ENCODE data around the gene NR5A1.

Gene NR5A1

GRCh38 chr9:124506931-124507879 is at the start of gene NR5A1:
TSS of gene NR5A1 (minus strand) at chr9:124507399. CDS start at chr9:124503395, 4,004 bp downstream.
- no peak for DNase-seq

- DNase-seq, result no peak
Observed at GRCh38 chr9:124555043-124555442, 47.8 kb upstream of the NR5A1 start.

- DNase-seq, result no peak
Observed at GRCh38 chr9:124553738-124554137, 46.5 kb upstream of the NR5A1 start.

- no peak for DNase-seq
Observed at GRCh38 chr9:124552273-124552605, 45.0 kb upstream of the NR5A1 start.

- no peak for DNase-seq
Observed at GRCh38 chr9:124551472-124552272, 44.5 kb upstream of the NR5A1 start.

- no peak for DNase-seq
Observed at GRCh38 chr9:124550072-124550471, 42.9 kb upstream of the NR5A1 start.

GRCh38 chr9:124549016-124549415 is 41.8 kb upstream of the NR5A1 start:
- no peak for DNase-seq

GRCh38 chr9:124544535-124544934 is 37.3 kb upstream of the NR5A1 start:
- DNase-seq, result no peak

- no peak for DNase-seq
Observed at GRCh38 chr9:124541824-124542223, 34.6 kb upstream of the NR5A1 start.

- DNase-seq, result no peak
Observed at GRCh38 chr9:124537926-124538325, 30.7 kb upstream of the NR5A1 start.

- DNase-seq, result no peak
Observed at GRCh38 chr9:124535846-124536245, 28.6 kb upstream of the NR5A1 start.

- DNase-seq, result no peak
Observed at GRCh38 chr9:124532897-124533296, 25.7 kb upstream of the NR5A1 start.

- no peak for DNase-seq
Observed at GRCh38 chr9:124531115-124531514, 23.9 kb upstream of the NR5A1 start.

GRCh38 chr9:124530246-124530645 is 23.0 kb upstream of the NR5A1 start:
- no peak for DNase-seq

- no peak for DNase-seq
Observed at GRCh38 chr9:124527781-124528180, 20.6 kb upstream of the NR5A1 start.

GRCh38 chr9:124526174-124526573 is 19.0 kb upstream of the NR5A1 start:
- no peak for DNase-seq

- DNase-seq, result no peak
Observed at GRCh38 chr9:124522121-124523098, 15.2 kb upstream of the NR5A1 start.

GRCh38 chr9:124521142-124521541 is 13.9 kb upstream of the NR5A1 start:
- no peak for DNase-seq

GRCh38 chr9:124520206-124520596 is 13.0 kb upstream of the NR5A1 start:
- DNase-seq, result no peak

GRCh38 chr9:124518116-124518515 is 10.9 kb upstream of the NR5A1 start:
- no peak for DNase-seq

- DNase-seq, result no peak
Observed at GRCh38 chr9:124517600-124517999, 10.4 kb upstream of the NR5A1 start.

GRCh38 chr9:124514874-124515273 is 7.7 kb upstream of the NR5A1 start:
- DNase-seq, result no peak

- no peak for DNase-seq
Observed at GRCh38 chr9:124514125-124514524, 6.9 kb upstream of the NR5A1 start.

Data from cortex of kidney (tissue), 1 donor.